ENCODE measurements around the gene FKBP3.
"Not testable (repeated sequence)": the region's sequence is repeated elsewhere in the genome, so short reads cannot be mapped to it uniquely, and the experiment has no call there.

The FKBP3 gene

GRCh38 chr14:45112896-45113781 is 21.1 kb downstream of the FKBP3 start:
- DNase-seq (ENCODE audit: low spot score), result no peak

GRCh38 chr14:45104561-45104960 is 29.7 kb downstream of the FKBP3 start:
- DNase-seq (ENCODE audit: low spot score), result no peak

- no peak for DNase-seq (ENCODE audit: low spot score)
These were observed 30.5 kb downstream of the FKBP3 start for GRCh38 chr14:45103806-45104205.

GRCh38 chr14:45096218-45096617 is 38.1 kb downstream of the FKBP3 start:
- no peak for DNase-seq (ENCODE audit: low spot score)

- DNase-seq (ENCODE audit: low spot score), result no peak
These were observed 39.1 kb downstream of the FKBP3 start for GRCh38 chr14:45095143-45095542.

GRCh38 chr14:45094275-45094674 is 40.0 kb downstream of the FKBP3 start:
- DNase-seq (ENCODE audit: low spot score), result no peak

GRCh38 chr14:45091710-45092109 is 42.6 kb downstream of the FKBP3 start:
- no peak for DNase-seq (ENCODE audit: low spot score)

GRCh38 chr14:45089813-45090212 is 44.5 kb downstream of the FKBP3 start:
- DNase-seq (ENCODE audit: low spot score), result no peak

GRCh38 chr14:45084946-45085346 is 49.3 kb downstream of the FKBP3 start:
- peak; percentile 4 for DNase-seq (ENCODE audit: low spot score)

- peak; percentile 92 for DNase-seq (ENCODE audit: low spot score)
These were observed 50.1 kb downstream of the FKBP3 start, which contains the start of gene PRPF39 for GRCh38 chr14:45083976-45084722. TSS of gene PRPF39 (plus strand) at chr14:45084116. CDS start at chr14:45095240, 11,124 bp downstream.

- DNase-seq (ENCODE audit: low spot score), result no peak
These were observed 50.7 kb downstream of the FKBP3 start for GRCh38 chr14:45083617-45083975.

- DNase-seq (ENCODE audit: low spot score), result no peak
These were observed 51.9 kb downstream of the FKBP3 start for GRCh38 chr14:45082420-45082819.

- DNase-seq (ENCODE audit: low spot score), result not testable (repeated sequence)
These were observed 53.2 kb downstream of the FKBP3 start for GRCh38 chr14:45081096-45081495.

- DNase-seq (ENCODE audit: low spot score), result not testable (repeated sequence)
These were observed 53.8 kb downstream of the FKBP3 start for GRCh38 chr14:45080416-45080968.

GRCh38 chr14:45078323-45078722 is 56.0 kb downstream of the FKBP3 start:
- no peak for DNase-seq (ENCODE audit: low spot score)

GRCh38 chr14:45073231-45073879 is 60.9 kb downstream of the FKBP3 start:
- DNase-seq (ENCODE audit: low spot score), result no peak

GRCh38 chr14:45072126-45072525 is 62.2 kb downstream of the FKBP3 start:
- DNase-seq (ENCODE audit: low spot score), result no peak

- DNase-seq (ENCODE audit: low spot score), result no peak
These were observed 64.1 kb downstream of the FKBP3 start for GRCh38 chr14:45070215-45070614.

- no peak for DNase-seq (ENCODE audit: low spot score)
These were observed 65.9 kb downstream of the FKBP3 start for GRCh38 chr14:45068396-45068795.

GRCh38 chr14:45066667-45067066 is 67.6 kb downstream of the FKBP3 start:
- no peak for DNase-seq (ENCODE audit: low spot score)

GRCh38 chr14:45065956-45066355 is 68.3 kb downstream of the FKBP3 start:
- DNase-seq (ENCODE audit: low spot score), result no peak

Data from globus pallidus (tissue), 1 donor.